Measurements from ENCODE around the gene ACSL3.
"Not testable (repeated sequence)": the region's sequence is repeated elsewhere in the genome, so short reads cannot be mapped to it uniquely, and the experiment has no call there.

Gene ACSL3

GRCh38 chr2:222837643-222838056, 23.2 kb upstream of the ACSL3 start:
- in situ Hi-C loops (cut with MboI; ENCODE audit: low sequenced_read_pairs, unreplicated experiment) = no loop called here

DNA sequence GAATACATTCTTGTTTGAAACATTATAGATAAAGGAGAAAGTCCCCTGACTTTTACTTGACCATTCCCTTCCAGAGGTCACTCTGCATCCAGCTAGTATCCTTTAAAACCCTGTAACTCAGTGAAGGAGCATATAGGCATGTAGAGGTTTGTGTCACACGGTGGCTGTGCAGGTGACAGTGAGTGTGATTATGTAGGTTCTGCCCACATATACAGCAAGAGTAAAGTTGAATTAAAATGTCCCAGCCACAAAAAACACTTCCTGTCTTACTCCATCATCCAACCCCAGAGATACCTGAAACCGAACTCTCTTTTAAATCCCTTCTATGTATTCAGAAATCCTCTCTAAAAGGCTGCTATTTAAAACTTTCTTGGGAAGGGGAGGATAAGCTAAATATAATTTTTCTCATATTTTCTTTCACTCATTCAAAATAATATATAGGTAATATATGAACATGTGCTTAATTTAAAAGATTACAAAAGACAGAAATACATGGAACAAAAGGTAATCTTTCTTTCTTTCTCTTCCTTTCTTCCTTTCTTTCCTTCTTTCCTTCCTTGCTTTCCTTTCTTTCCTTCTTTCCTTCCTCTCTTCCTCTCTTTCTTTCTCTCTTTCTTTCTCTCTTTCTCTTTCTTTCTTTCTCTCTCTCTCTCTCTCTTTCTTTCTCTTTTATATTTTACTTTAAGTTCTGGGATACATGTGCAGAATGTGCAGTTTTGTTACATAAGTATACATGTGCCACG, 20.6 kb upstream of the ACSL3 start:
- no peak for TF ChIP-seq CTCF (IDR thresholded peaks at IDR 0.05; ENCODE audit: borderline replicate concordance, control extremely low read depth, extremely low read depth, insufficient read depth, missing control alignments)
- in situ Hi-C loops (cut with MboI; ENCODE audit: low sequenced_read_pairs, unreplicated experiment) = no loop called here
- no peak for DNase-seq (ENCODE audit: low spot score)

More at GRCh38 chr2:222837643-222838056, 23.2 kb upstream of the ACSL3 start:
- no peak for DNase-seq (ENCODE audit: low spot score)
- TF ChIP-seq CTCF (IDR thresholded peaks at IDR 0.05; ENCODE audit: borderline replicate concordance, control extremely low read depth, extremely low read depth, insufficient read depth, missing control alignments) = no peak

DNA sequence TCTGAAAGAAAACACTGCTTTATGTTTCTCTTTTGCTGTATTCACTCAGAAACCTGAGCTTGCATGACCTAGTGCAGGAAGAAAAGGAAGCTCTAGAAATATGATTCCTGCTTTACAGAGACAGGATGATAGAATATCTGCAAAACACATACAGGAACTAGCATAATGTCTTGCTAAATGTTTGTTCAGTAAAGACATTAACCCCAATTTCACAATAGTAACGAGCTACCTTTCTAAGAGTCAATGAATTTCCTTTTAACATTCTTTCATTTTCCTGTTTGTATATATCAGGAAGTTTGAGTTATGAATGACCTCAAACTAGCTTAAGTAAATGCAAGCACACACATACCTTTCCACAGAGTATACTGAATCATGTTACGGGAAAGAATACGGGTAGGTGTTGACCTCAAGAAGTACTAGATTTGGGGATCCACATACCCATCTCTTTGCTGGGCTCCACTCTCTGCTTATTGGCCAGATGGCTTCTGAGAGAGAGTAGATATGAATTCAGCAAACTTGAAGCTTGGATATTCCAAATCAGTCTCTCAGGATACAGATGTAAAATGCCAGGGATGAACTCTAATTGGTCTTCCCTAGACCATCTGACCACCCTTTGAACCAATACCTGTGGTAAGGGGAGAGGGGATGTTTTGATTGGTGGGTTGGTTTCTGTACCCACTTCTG, 18.2 kb upstream of the ACSL3 start:
- DNase-seq (ENCODE audit: low spot score) = no peak
- in situ Hi-C loops (cut with MboI; ENCODE audit: low sequenced_read_pairs, unreplicated experiment) = no loop called here
- no peak for TF ChIP-seq CTCF (IDR thresholded peaks at IDR 0.05; ENCODE audit: borderline replicate concordance, control extremely low read depth, extremely low read depth, insufficient read depth, missing control alignments)

- TF ChIP-seq CTCF (IDR thresholded peaks at IDR 0.05; ENCODE audit: borderline replicate concordance, control extremely low read depth, extremely low read depth, insufficient read depth, missing control alignments) = no peak
- in situ Hi-C loops (cut with MboI; ENCODE audit: low sequenced_read_pairs, unreplicated experiment) = no loop called here
- no peak for DNase-seq (ENCODE audit: low spot score)
Measured at GRCh38 chr2:222844323-222844722, 16.5 kb upstream of the ACSL3 start.

DNA sequence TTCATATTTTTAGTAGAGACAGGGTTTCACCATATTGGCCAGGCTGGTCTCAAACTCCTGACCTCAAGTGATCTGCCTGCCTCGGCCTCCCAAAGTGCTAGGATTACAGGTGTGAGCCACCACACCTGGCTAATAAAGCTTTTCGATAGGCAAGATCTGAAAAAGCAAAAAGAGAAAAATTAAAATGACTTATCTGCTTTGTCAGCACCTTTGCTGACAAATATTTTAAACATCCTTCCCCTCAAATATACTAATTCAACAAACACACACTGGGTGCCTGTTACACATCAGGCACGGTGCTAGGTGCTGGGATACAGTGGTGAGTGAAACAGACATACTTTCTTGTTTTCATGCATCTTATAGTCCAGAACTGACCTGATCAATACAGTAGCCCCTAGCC, 15.5 kb upstream of the ACSL3 start:
- in situ Hi-C loops (cut with MboI; ENCODE audit: low sequenced_read_pairs, unreplicated experiment); DNase-seq (ENCODE audit: low spot score): not testable (repeated sequence)

- TF ChIP-seq CTCF (IDR thresholded peaks at IDR 0.05; ENCODE audit: borderline replicate concordance, control extremely low read depth, extremely low read depth, insufficient read depth, missing control alignments) = no peak
- in situ Hi-C loops (cut with MboI; ENCODE audit: low sequenced_read_pairs, unreplicated experiment) = no loop called here
- DNase-seq (ENCODE audit: low spot score) = no peak
Measured at GRCh38 chr2:222846003-222846402, 14.8 kb upstream of the ACSL3 start.

DNA sequence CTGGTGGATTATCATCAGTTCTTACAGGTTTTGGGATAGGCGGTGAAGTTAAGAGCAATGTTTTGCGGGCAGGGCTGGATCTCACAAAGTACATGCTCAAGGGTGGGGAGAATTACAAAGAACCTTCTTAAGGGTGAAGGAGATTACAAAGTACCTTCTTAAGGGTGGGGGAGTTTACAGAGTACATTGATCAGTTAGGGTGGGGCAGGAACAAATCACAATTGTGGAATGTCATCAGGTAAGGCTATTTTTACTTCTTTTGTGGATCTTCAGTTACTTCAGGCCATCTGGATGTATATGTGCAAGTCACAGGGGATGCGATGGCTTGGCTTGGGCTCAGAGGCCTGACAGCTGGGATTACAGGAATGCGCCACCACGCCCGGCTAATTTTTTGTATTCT, 12.8 kb upstream of the ACSL3 start:
- in situ Hi-C loops (cut with MboI; ENCODE audit: low sequenced_read_pairs, unreplicated experiment); DNase-seq (ENCODE audit: low spot score): not testable (repeated sequence)

Data from GM13976 (cell line).